Measurements from ENCODE around the gene TMEM59L. TPM values are rescaled to one million over a fixed set of nuclear protein-coding genes. Genes with fewer than 3 reads are reported as not detected.

The TMEM59L gene
- total RNA-seq, 2 donors from 2014 or later, result 3.2 to 6.5 TPM

- H3K9me3 ChIP-seq, result no peaks in the 10 kb centered on the region
- H3K36me3 ChIP-seq, result no peaks in the 10 kb centered on the region
- peaks cover 9% of the 10 kb centered on the region for H3K27me3 ChIP-seq (replicated peaks; ENCODE audit: insufficient read depth)
- no peak for TF ChIP-seq CTCF (IDR thresholded peaks at IDR 0.05)
- no peak for ATAC-seq (ENCODE audit: insufficient number of reproducible peaks, low FRiP score, low read depth)
- no peak overlapping the region for H3K4me3 ChIP-seq
- no peak for DNase-seq (ENCODE audit: low spot score)
- H3K27ac ChIP-seq, result no peak overlapping the region
- H3K4me1 ChIP-seq (ENCODE audit: control insufficient read depth in 1 of 2, low read depth in 2 of 2), result peaks cover 0 to 27% of the 10 kb centered on the region in 2 donors
These were observed 10.8 kb upstream of the TMEM59L start for GRCh38 chr19:18601875-18602274.

GRCh38 chr19:18603255-18603957 lies 9.3 kb upstream of the TMEM59L start:
- H3K9me3 ChIP-seq, result no peaks in the 10 kb centered on the region
- H3K4me3 ChIP-seq, result peak overlapping the region; percentile 35
- TF ChIP-seq CTCF (IDR thresholded peaks at IDR 0.05), result peak; percentile 40
- H3K27ac ChIP-seq, result no peak overlapping the region
- ATAC-seq (ENCODE audit: insufficient number of reproducible peaks, low FRiP score, low read depth) (no peak), DNase-seq (ENCODE audit: low spot score) (no peak)
- peaks cover 4 to 37% of the 10 kb centered on the region in 2 donors for H3K4me1 ChIP-seq (ENCODE audit: control insufficient read depth in 1 of 2, low read depth in 2 of 2)
- no peaks in the 10 kb centered on the region for H3K36me3 ChIP-seq
- peaks cover 20% of the 10 kb centered on the region for H3K27me3 ChIP-seq (replicated peaks; ENCODE audit: insufficient read depth)

- Histone ChIP-seq H3K27me3 (replicated peaks; ENCODE audit: insufficient read depth) (peaks cover 24% of the 10 kb centered on the region), H3K4me1 (ENCODE audit: control insufficient read depth in 1 of 2, low read depth in 2 of 2) (peaks cover 4 to 37% of the 10 kb centered on the region in 2 donors), H3K36me3 (no peaks in the 10 kb centered on the region), H3K9me3 (no peaks in the 10 kb centered on the region), H3K27ac (no peak overlapping the region), H3K4me3 (peak overlapping the region; percentile 20)
- no peak for ATAC-seq (ENCODE audit: insufficient number of reproducible peaks, low FRiP score, low read depth)
- TF ChIP-seq CTCF (IDR thresholded peaks at IDR 0.05), result no peak
- no peak for DNase-seq (ENCODE audit: low spot score)
These were observed 8.5 kb upstream of the TMEM59L start for GRCh38 chr19:18603958-18604819.

- no peak for DNase-seq (ENCODE audit: low spot score)
- peaks cover 4 to 37% of the 10 kb centered on the region in 2 donors for H3K4me1 ChIP-seq (ENCODE audit: control insufficient read depth in 1 of 2, low read depth in 2 of 2)
- H3K27ac ChIP-seq, result no peak overlapping the region
- no peaks in the 10 kb centered on the region for H3K9me3 ChIP-seq
- no peak for ATAC-seq (ENCODE audit: insufficient number of reproducible peaks, low FRiP score, low read depth)
- peaks cover 30% of the 10 kb centered on the region for H3K27me3 ChIP-seq (replicated peaks; ENCODE audit: insufficient read depth)
- TF ChIP-seq CTCF (IDR thresholded peaks at IDR 0.05), result no peak
- H3K36me3 ChIP-seq, result no peaks in the 10 kb centered on the region
- peak overlapping the region; percentile 56 for H3K4me3 ChIP-seq
These were observed 7.9 kb upstream of the TMEM59L start for GRCh38 chr19:18604820-18605159.

GRCh38 chr19:18605196-18605545 lies 7.5 kb upstream of the TMEM59L start:
- peaks cover 34% of the 10 kb centered on the region for H3K27me3 ChIP-seq (replicated peaks; ENCODE audit: insufficient read depth)
- DNase-seq (ENCODE audit: low spot score) (no peak), ATAC-seq (ENCODE audit: insufficient number of reproducible peaks, low FRiP score, low read depth) (no peak)
- no peak overlapping the region for H3K27ac ChIP-seq
- H3K4me1 ChIP-seq (ENCODE audit: control insufficient read depth in 1 of 2, low read depth in 2 of 2), result peaks cover 4 to 37% of the 10 kb centered on the region in 2 donors
- TF ChIP-seq CTCF (IDR thresholded peaks at IDR 0.05), result no peak
- H3K9me3 ChIP-seq, result no peaks in the 10 kb centered on the region
- peak overlapping the region; percentile 56 for H3K4me3 ChIP-seq
- no peaks in the 10 kb centered on the region for H3K36me3 ChIP-seq

All from thoracic aorta (tissue), 2 donors.